ENCODE data around the gene SUN3.
"Not testable (repeated sequence)": the region's sequence is repeated elsewhere in the genome, so short reads cannot be mapped to it uniquely, and the experiment has no call there.

Gene SUN3

DNA sequence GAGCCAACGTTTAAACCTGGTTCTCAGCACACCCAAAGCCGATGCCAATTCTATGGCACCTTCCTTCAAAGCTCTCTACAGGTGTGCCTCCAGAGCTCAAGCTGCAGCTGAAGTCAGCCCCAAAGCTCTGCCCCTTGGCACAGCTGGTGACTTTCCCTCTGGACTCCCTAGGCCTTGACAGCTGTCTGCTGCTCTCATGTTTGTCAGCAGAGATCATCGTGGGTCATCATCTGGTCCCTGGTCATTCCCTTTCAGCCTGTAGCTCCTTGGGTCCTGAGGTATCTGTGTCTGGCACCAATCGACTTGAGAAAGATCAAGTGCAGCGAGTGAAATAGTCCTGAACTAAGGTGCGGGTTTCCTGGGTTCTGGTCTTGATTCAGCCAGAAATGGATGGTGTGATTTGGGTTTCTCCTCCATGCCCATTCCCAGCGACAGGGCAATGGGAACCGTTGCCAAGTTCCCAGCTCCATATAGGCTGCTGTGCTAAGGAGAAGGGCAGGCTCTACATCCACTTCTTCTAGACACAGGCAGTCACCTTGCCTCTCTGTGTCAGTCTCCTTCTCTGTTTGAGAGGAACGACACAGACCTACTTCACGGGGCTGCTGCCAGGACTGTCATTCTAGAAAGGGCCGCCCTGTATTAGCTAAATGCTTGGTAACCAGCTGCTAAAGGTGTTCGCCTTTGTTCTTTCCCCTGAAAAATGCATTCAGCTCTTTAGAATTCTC is 84.2 kb downstream of the SUN3 start:
- no peak for DNase-seq (ENCODE audit: low spot score)

DNA sequence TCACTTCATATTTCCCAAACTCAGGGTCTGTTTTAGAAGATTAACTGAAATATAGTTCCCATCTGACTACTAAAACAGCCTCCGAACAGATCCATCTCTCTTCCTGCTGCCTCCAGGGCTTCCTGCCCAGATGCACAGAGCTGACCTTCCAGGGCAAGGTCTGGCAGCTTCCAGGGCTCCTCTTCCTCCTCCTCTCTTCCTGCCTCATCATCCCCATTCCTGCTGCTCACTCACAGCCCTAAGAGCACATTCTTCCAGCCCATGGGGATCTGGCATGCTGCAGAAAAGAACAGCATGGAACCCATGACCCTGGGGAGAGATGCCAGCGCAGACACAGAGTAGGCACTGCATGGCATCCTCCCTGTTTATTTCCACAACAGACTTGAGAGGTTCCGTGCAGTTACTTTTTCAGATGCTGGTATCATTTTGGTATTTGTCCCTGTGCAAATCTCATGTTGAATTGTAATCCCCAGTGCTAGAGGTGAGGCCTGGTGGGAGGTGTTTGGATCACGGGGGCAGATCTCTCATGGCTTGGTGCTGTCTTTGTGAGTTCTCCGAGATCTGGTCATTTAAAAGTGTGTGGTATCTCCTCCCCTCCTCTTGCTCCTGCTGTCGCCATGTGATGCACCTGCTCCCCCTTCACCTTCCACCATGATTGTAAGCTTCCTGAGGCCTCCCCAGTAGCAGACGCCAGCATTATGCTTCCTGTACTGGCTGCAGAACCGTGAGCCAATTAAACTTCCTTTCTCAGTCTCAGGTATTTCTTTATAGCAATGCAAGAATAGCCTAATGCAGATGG is 85.0 kb downstream of the SUN3 start:
- no peak for DNase-seq (ENCODE audit: low spot score)

DNA sequence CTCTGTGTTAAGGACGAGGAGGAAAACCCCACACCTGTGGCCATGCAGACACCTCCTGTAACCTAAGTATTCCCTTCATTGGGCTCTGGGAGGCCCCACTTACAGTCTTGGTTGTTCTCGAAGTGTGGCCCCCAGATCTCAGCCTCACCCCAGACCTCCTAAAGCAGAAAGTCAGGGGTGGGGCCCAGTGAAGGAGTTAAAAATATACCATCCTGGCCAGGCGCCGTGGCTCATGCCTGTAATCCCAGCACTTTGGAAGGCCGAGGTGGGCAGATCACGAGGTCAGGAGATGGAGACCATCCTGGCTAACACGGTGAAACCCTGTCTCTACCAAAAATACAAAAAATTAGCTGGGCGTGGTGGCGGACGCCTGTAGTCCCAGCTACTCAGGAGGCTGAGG is 86.3 kb downstream of the SUN3 start:
- DNase-seq (ENCODE audit: low spot score), result not testable (repeated sequence)

DNA sequence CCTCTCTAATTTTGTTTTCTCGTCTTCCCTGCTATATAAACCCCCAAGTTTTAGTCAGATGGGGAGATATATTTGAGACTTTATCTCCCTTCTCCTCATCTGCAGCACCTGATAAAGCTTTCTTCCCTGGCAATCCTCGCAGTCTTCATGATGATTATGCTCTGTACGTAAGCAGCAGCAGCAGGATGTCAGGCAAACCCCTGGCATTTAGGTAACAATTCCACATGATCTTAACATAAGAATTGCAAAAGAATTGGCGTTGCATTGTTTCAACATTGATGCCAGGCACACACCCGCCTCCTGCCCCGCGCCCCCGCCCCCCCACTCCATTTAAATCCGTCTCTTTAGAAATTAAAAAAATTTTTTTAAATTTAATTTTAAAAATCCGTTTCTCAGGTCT is 86.8 kb downstream of the SUN3 start:
- no peak for DNase-seq (ENCODE audit: low spot score)

DNA sequence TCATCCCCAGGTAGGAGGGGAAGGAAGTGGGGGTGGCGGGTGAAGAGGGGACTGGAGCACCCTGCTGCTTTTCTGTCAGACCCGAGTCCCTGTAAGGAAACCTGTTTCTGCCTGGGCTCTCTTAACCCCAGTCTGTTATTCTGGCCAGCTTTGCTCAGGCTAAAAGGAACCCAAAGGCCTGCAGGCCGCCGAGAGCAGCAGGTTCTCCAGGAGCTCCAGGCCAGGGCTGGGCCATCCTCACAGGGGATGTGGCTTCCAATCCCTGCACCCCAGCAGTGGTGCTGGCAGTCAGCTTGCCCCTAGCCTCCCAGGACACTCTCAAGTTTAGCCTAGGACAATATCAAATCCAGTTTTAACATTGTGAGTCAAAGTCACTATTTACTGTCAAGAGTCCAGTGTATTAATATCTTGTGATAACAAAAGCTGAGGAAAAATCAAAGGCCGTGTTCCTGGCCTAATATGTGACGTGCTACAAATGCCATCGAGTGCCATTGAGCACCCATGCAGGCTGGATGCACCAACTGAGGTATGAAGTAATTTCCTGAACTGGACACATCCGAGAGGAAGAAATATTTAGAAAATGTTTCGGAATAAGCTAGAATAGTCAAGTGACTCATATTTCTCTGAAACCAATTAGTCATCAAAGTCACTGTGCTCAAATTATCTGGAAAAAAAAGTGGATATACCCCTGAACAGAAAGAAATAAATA is 87.6 kb downstream of the SUN3 start:
- no peak for DNase-seq (ENCODE audit: low spot score)

DNA sequence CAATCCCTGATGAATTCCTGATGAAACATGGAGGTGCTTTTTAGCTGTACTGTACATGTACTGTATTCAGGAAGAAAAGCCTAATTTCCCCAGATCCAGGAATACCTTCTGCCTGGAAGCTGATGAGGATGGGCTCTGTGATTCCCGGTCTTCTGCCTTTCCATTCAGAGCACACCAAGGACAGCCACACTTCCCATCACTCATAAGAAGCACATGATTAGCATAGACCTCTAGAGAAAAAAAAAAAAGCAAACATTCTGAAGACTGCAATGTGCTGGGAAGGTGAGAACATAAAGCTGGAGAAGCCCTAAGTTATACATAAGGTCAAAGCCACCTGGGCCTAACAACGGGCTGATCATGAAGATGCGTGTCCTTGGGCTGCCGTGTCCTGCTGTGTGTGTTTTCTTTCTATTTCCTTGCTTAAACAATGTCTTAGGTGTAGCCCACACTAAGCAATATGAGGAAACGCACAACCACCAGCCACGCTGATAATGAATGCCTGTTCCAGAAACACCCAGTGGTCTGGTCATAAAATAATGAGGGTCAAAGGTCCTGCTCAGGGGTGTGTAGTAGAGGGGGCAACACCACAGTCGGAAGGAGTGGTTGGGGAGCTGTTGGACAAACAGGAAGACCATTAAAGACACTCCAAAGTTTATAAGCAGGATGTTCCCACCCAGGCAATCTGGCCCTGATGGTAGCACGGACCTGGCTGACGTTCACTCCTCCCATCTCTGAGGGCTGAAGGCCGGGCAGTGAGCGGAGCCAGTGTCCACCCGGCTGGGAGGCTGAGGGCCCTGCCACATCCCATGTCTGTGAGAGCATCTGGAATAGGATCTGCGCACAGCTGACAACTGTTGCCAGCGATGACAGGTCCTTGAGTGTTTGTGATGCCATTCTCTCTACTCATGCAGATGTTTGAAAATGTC is 88.6 kb downstream of the SUN3 start:
- DNase-seq (ENCODE audit: low spot score), result no peak

DNA sequence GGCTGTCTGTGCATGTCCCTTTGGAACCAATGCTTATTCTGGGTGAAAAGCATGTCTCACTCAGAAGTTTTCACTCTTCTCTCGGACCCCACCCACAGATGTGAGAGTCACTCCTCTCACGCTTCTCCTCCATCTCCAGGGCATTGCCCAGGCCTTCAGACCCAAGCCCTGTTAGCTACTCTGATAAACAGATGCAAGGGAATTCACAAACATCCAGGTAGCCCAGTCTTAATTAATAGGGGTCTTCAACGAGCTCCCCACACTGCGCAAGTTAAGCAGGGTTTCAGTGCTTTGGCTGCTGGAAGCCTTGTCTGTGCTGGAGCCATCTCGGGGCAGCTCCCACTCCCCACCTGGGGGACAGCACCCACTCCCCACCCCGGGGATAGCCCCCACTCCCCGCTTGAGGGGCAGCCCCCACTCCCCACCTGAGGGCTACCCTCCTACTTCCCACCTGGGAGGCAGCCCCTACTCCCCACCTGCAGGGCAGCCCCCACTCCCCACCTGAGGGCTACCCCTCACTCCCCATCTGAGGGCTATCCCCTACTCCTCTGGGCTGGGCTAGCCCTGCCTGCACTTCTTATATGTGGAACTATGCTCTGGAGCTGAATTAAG is 89.4 kb downstream of the SUN3 start:
- DNase-seq (ENCODE audit: low spot score), result no peak

DNA sequence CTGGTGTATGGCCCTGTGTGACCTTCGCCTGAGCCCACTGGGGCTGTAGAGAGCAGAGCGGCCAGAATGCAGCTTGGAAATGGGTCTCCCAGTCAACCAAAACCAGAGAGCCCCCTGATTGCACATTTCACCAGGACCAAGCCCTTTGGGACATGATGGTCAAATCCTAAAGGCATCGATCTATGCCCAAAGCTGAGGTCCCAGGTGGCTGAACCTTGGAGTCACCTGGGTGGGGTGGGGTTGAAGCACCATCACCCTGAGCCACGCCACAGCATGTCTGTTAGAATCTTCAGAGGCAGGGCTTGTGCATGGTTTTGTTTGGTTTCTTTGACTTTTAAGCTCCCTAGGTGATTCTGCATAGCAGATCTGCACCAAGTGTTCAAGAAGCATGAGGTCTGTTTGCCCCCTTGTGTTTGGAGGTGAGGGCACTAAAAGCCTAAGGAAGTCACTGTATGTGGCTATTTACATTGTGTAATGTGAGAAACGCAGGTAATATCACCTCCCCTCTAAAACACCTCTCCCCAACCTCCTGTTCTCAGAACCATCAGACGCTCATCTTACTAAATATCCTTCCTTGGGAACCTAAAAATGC is 90.2 kb downstream of the SUN3 start:
- no peak for DNase-seq (ENCODE audit: low spot score)

DNA sequence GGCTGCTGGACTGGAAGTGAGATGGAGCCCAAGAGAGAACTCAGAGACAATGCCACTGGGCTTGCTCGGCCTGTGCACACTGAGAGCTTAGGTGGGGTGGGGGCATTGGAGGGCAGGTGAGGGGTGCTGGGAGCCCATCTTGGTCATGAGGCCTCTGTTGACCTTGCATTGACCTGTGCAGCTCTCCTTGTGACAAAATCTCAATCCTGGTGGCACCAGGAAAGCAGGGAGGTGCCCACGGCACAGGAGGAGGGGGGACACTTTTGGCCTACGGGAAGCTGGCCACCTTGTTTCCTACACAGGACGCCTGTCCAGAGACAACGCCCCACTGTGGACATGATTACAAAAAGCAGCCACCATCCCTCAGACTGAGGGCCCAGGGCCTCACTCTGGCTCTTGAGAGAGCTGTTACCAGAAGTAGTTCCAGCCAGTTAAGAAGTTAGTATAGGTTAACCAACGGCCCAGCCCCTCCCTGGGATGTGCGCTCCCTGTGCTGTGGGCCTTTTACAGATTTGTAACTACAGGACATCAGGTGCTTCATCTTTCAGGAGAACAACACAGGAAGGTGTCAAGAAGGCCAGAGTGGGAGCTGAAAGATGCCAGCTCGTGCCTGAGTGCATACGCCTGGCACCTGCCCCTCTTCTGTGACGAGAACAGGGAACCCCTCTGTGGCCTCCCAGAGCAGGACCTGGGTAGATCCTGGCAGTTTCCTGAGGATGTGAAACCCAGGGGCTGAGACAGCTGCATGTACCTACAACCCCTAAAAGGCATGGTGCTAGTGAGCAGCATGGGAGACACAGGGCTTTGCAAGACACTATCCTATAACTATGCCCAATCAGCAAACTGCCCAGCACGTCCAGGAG is 91.0 kb downstream of the SUN3 start:
- no peak for DNase-seq (ENCODE audit: low spot score)
